Endothelial cell of umbilical vein (primary cell): ENCODE data around the gene ARPIN. TPM values are rescaled to one million over a fixed set of nuclear protein-coding genes. Genes with fewer than 3 reads are reported as not detected.

Source experiments
- BruUV-seq: library from RNA; stranded (reverse); fragments of 400-500 nt; replicated peaks from 2 replicates; lab custom pipeline; 2021; lab: Mats Ljungman, UMichigan
- CTCF ChIA-PET: fragments of 300-600, 350-600 bp; sonication (Branson Sonifier 250); formaldehyde crosslinking; loops from one replicate; lab custom pipeline; 2021; ENCODE audit warnings: antibody characterized with exemption, inconsistent platforms; lab: Charles Lee
- POLR2A ChIA-PET: fragments of 300-600, 350-600 bp; sonication (Branson Sonifier 250); formaldehyde crosslinking; loops from one replicate; lab custom pipeline; 2021; ENCODE audit warnings: antibody characterized with exemption, inconsistent platforms; lab: Charles Lee
- DNase-seq: peaks from one replicate; pipeline ENCODE4 v3.0.0-alpha.2; 2011; ENCODE audit warnings: low read depth, low spot score
- FAIRE-seq: peaks from 2 replicates; lab custom pipeline; 2011; peaks lifted over from hg19 to GRCh38; lab: Jason Lieb, UNC
- H2AFZ ChIP-seq: 2 replicates; pipeline ENCODE4 v1.6.0; 2012; ENCODE audit warnings: low read depth, low read length, control low read depth, inconsistent platforms
- H3K27ac ChIP-seq: 2 replicates; pipeline ENCODE4 v1.5.1; 2011; ENCODE audit warnings: low read depth, mild to moderate bottlenecking, control low read depth, low read length, moderate library complexity; ENCODE audit not compliant: insufficient read depth
- H3K27me3 ChIP-seq, 2 experiments: 2 replicates each; pipeline versions ENCODE4 v1.6.0 to v1.6.1; 2011; ENCODE audit warnings: low read length in 2 of 2, mixed read lengths in 1 of 2; ENCODE audit not compliant: control insufficient read depth in 2 of 2, insufficient read depth in 2 of 2
- H3K36me3 ChIP-seq, 2 experiments: 2 replicates in 1 of 2; 3 replicates in 1 of 2; pipeline ENCODE4 v1.5.1; 2011; ENCODE audit warnings: low read length in 2 of 2, mild to moderate bottlenecking in 1 of 2, moderate library complexity in 1 of 2; ENCODE audit not compliant: control insufficient read depth in 2 of 2, insufficient read depth in 2 of 2; ENCODE audit errors: extremely low read depth in 1 of 2
- H3K4me1 ChIP-seq: 3 replicates; pipeline ENCODE4 v1.5.1; 2011; ENCODE audit warnings: mild to moderate bottlenecking, low read length; ENCODE audit not compliant: control insufficient read depth, insufficient read depth; ENCODE audit errors: extremely low read depth
- H3K4me2 ChIP-seq: 2 replicates; pipeline ENCODE4 v1.6.1; 2011; ENCODE audit warnings: low read length, control low read depth, mixed read lengths; ENCODE audit not compliant: insufficient read depth
- H3K4me3 ChIP-seq, 3 experiments: fragments of 200-600 bp in 1 of 3; sonication (generic), shearing (Covaris generic) in 1 of 3; replicated peaks in 1 of 3; 2 replicates each; pipeline ENCODE4 v1.5.1; 2011 to 2016; ENCODE audit warnings: control low read depth in 3 of 3, low read length in 3 of 3, mild to moderate bottlenecking in 2 of 3, inconsistent platforms in 1 of 3, low read depth in 1 of 3, moderate library complexity in 1 of 3; ENCODE audit not compliant: insufficient read depth in 1 of 3
- H3K79me2 ChIP-seq: 2 replicates; pipeline ENCODE4 v1.6.0; 2012; ENCODE audit warnings: low read length, inconsistent platforms; ENCODE audit not compliant: control insufficient read depth, insufficient read depth
- H3K9ac ChIP-seq: replicated peaks from 2 replicates; pipeline ENCODE3; 2011; ENCODE audit warnings: low read length, control low read depth; ENCODE audit not compliant: insufficient read depth; ENCODE audit errors: extremely low read depth
- H3K9me1 ChIP-seq: replicated peaks from 3 replicates; pipeline ENCODE4 v1.6.0; 2011; ENCODE audit warnings: mild to moderate bottlenecking, low read length; ENCODE audit not compliant: control insufficient read depth, insufficient read depth; ENCODE audit errors: extremely low read depth
- H3K9me3 ChIP-seq: replicated peaks from 2 replicates; pipeline ENCODE4 v1.5.1; 2012; ENCODE audit warnings: low read length, inconsistent platforms; ENCODE audit not compliant: control insufficient read depth, insufficient read depth
- H4K20me1 ChIP-seq: replicated peaks from 2 replicates; pipeline ENCODE3; 2011; ENCODE audit warnings: mild to moderate bottlenecking, low read length; ENCODE audit not compliant: control insufficient read depth, insufficient read depth; ENCODE audit errors: extremely low read depth
- CTCF ChIP-seq, 2 donors: IDR thresholded peaks; 1 replicate in 1 of 2; 2 replicates in 1 of 2; pipeline ENCODE4 v1.5.1; 2011; ENCODE audit warnings: low read length in 2 of 2, mild to moderate bottlenecking in 2 of 2, moderate library complexity in 2 of 2, control low read depth in 1 of 2, inconsistent platforms in 1 of 2, low read depth in 1 of 2; ENCODE audit not compliant: insufficient read depth in 1 of 2; ENCODE audit errors: extremely low read depth in 1 of 2
- EZH2 ChIP-seq: IDR thresholded peaks from 2 replicates; pipeline ENCODE4 v1.6.1; 2012; ENCODE audit warnings: borderline replicate concordance, low read depth, mild to moderate bottlenecking, moderate library complexity, low read length, inconsistent platforms; ENCODE audit not compliant: severe bottlenecking
- FOS ChIP-seq: IDR thresholded peaks from 2 replicates; pipeline ENCODE4 v1.6.1; 2011; ENCODE audit warnings: mild to moderate bottlenecking, low read length, moderate library complexity, borderline replicate concordance; ENCODE audit not compliant: insufficient read depth
- GATA2 ChIP-seq: IDR thresholded peaks from 2 replicates; pipeline ENCODE4 v1.7.0; 2011; ENCODE audit warnings: low read depth, mild to moderate bottlenecking, moderate library complexity, mixed read lengths, low read length; ENCODE audit not compliant: insufficient read length, insufficient read depth
- JUN ChIP-seq: IDR thresholded peaks from 2 replicates; pipeline ENCODE4 v1.6.1; 2011; ENCODE audit warnings: borderline replicate concordance, low read depth; ENCODE audit not compliant: insufficient read length, insufficient read depth
- MYC ChIP-seq: IDR thresholded peaks from one replicate; pipeline ENCODE4 v1.6.1; 2011; ENCODE audit warnings: mild to moderate bottlenecking, low read depth, low read length
- POLR2A ChIP-seq: IDR thresholded peaks from 2 replicates; pipeline ENCODE4 v1.6.1; 2012; ENCODE audit warnings: low read depth, mild to moderate bottlenecking, control low read depth, low read length
- POLR2AphosphoS5 ChIP-seq: IDR thresholded peaks from 2 replicates; pipeline ENCODE4 v1.6.1; 2012; ENCODE audit warnings: low read depth, mild to moderate bottlenecking, control low read depth, low read length, moderate library complexity; ENCODE audit not compliant: insufficient read depth
- dilution Hi-C: fragments of 300-500 bp; cut with MboI; formaldehyde crosslinking; loops from one replicate; pipeline ENCODE4 v1.15.0; 2019; ENCODE audit warnings: low sequenced_read_pairs; ENCODE audit not compliant: extremely low pct_ligation_motif_present
- intact Hi-C: fragments of 100-400 bp; cut with micrococcal nuclease; formaldehyde crosslinking; loops from one replicate; pipeline ENCODE4 v1.10.0; 2022
- polyA plus RNA-seq, 4 experiments: library from polyadenylated mRNA; depleted of rRNA in 3 of 4; stranded (reverse) in 3 of 4; unstranded in 1 of 4; fragments of >200 nt; gene quantifications; 2 replicates each; pipeline versions ENCODE4 v1.2.1 to v1.2.3, GENCODE V29; 2011 to 2012; ENCODE audit warnings: missing spikeins in 1 of 4
- total RNA-seq: library from RNA; stranded (reverse); gene quantifications from 2 replicates; pipeline ENCODE4 v1.2.3, GENCODE V29; 2021
- TF ChIP-seq, protein P1 (sequence below): IDR thresholded peaks from 2 replicates; pipeline ENCODE4 v1.6.1; 2011; ENCODE audit not compliant: insufficient read depth, insufficient read length

The ARPIN gene
- total and polyA plus RNA-seq, 2 donors (not counting 3 experiments of a cell fraction or from before 2014, with no cell fraction given): 13.0 to 23.3 TPM

DNA sequence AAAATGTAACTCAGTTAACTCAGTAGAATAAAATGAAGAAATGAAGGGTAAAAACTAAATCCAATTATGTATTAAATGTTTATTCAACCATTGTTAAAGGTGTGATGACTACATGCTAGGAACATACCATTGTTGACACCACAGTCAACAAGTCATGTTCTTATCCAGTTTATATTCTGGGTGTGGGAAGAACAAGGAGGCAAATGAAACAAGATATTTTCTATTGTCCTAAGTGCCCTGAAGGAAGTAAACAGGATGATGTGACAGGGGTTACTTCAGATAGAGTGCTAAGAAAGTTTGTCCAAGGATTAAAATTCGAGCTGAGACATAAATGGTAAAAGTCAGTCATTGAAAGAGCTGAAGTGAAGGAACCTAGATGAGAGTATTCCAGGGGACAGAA lies 32.0 kb downstream of the ARPIN start:
- Histone ChIP-seq H3K4me3 (no peak overlapping the region), H3K36me3 (peaks cover 4 to 8% of the 10 kb centered on the region in 2 experiments), H3K79me2 (no peaks in the 10 kb centered on the region), H4K20me1 (no peaks in the 10 kb centered on the region), H3K9ac (no peak overlapping the region), H3K4me1 (peaks cover 4% of the 10 kb centered on the region), H3K9me1 (no peaks in the 10 kb centered on the region), H2AFZ (no peak overlapping the region), H3K9me3 (no peaks in the 10 kb centered on the region), H3K27me3 (no peaks in the 10 kb centered on the region), H3K27ac (peak overlapping the region; percentile 31), H3K4me2 (peak overlapping the region; percentile 44)
- DNase-seq (peak; percentile 29), FAIRE-seq (no peak)
- ChIA-PET CTCF (interaction anchor here (1.0 kb wide), 1 partner anchor 120 kb away, joined by 4 read pairs; no protein-coding TSS in a partner anchor), POLR2A (no interaction called here)
- TF ChIP-seq JUN (no peak), FOS (no peak), POLR2A (no peak), POLR2AphosphoS5 (no peak), GATA2 (no peak), MYC (no peak), EZH2 (no peak), CTCF (IDR thresholded peaks at IDR 0.05; ENCODE audit: extremely low read depth in 1 of 2, insufficient read depth in 1 of 2, low read depth in 1 of 2, low read length in 2 of 2) (no peak)
- TF ChIP-seq, protein P1, sequence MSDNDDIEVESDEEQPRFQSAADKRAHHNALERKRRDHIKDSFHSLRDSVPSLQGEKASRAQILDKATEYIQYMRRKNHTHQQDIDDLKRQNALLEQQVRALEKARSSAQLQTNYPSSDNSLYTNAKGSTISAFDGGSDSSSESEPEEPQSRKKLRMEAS: no peak
- no TSS peak for BruUV-seq
- dilution Hi-C loops: no loop called here
- intact Hi-C loops: no loop called here
